Measurements from ENCODE around the gene IFFO2. TPM values are rescaled to one million over a fixed set of nuclear protein-coding genes. Genes with fewer than 3 reads are reported as not detected.

IFFO2 gene
- total and polyA plus RNA-seq, 2 of the 13 experiments (the other 11 are each of a cell fraction or from before 2014, with no cell fraction given): 7.3 to 16.7 TPM

- peak; percentile 56 for TF ChIP-seq TEAD3 (CRISPR knock-in tag; optimal IDR thresholded peaks at IDR 0.05; ENCODE audit: borderline replicate concordance)
- TF ChIP-seq KLF12 (CRISPR knock-in tag; IDR thresholded peaks at IDR 0.05; ENCODE audit: borderline replicate concordance): peak; percentile 94
- peak; percentile 55; the same call in 1 of the 2 replicates for TF ChIP-seq MLXIP (CRISPR knock-in tag; IDR thresholded peaks at IDR 0.05; ENCODE audit: borderline replicate concordance)
- TF ChIP-seq CAMTA2 (CRISPR knock-in tag; IDR thresholded peaks at IDR 0.05; ENCODE audit: borderline replicate concordance): peak; percentile 69; the same call in 1 of the 2 replicates
- peak; percentile 87 for TF ChIP-seq RFXAP (CRISPR knock-in tag; IDR thresholded peaks at IDR 0.05; ENCODE audit: borderline replicate concordance)
- TF ChIP-seq PHF21A (CRISPR knock-in tag; IDR thresholded peaks at IDR 0.05): peak; percentile 98
- TF ChIP-seq IRF2 (CRISPR knock-in tag; IDR thresholded peaks at IDR 0.05): peak; percentile 88
- peak; percentile 86; the same call in 1 of the 2 replicates for TF ChIP-seq ZNF552 (CRISPR knock-in tag; IDR thresholded peaks at IDR 0.05; ENCODE audit: borderline replicate concordance)
- TF ChIP-seq SKI (IDR thresholded peaks at IDR 0.05; ENCODE audit: partially characterized antibody): peak; percentile 88
- TF ChIP-seq CBX5 (CRISPR knock-in tag; IDR thresholded peaks at IDR 0.05; ENCODE audit: borderline replicate concordance): no peak
- peak; percentile 59; the same call in 1 of the 2 replicates for TF ChIP-seq GLI4 (CRISPR knock-in tag; IDR thresholded peaks at IDR 0.05; ENCODE audit: borderline replicate concordance)
- no peak for TF ChIP-seq ZNF784 (CRISPR knock-in tag; IDR thresholded peaks at IDR 0.05; ENCODE audit: borderline replicate concordance)
- TF ChIP-seq YEATS4 (CRISPR knock-in tag; IDR thresholded peaks at IDR 0.05; ENCODE audit: borderline replicate concordance): peak; percentile 92
- peak; percentile 95 for TF ChIP-seq ZBTB7B (CRISPR knock-in tag; IDR thresholded peaks at IDR 0.05)
- TF ChIP-seq DR1 (CRISPR knock-in tag; IDR thresholded peaks at IDR 0.05): peak; percentile 80
- peak; percentile 12; the same call in 1 of the 2 replicates for TF ChIP-seq HOMEZ (CRISPR knock-in tag; IDR thresholded peaks at IDR 0.05; ENCODE audit: low read depth)
- 0 out of 2 replicates have a peak, but pooled peaks have one; percentile 23 for TF ChIP-seq ZBTB33 (CRISPR knock-in tag; IDR thresholded peaks at IDR 0.05)
- TF ChIP-seq ELF3 (CRISPR knock-in tag; IDR thresholded peaks at IDR 0.05): peak; percentile 61; the same call in 1 of the 2 replicates
- peak; percentile 76 for TF ChIP-seq ZNF564 (CRISPR knock-in tag; IDR thresholded peaks at IDR 0.05)
- TF ChIP-seq ZKSCAN1 (IDR thresholded peaks at IDR 0.05; ENCODE audit: low read length): peak; percentile 59; the same call in 1 of the 2 replicates
- no peak for TF ChIP-seq RFX5 (IDR thresholded peaks at IDR 0.05; ENCODE audit: low read depth, low read length)
- peak; percentile 69 for TF ChIP-seq PPARG (CRISPR knock-in tag; conservative IDR thresholded peaks at IDR 0.05)
- no peak; the same call in 1 of the 2 replicates for TF ChIP-seq NFYC (CRISPR knock-in tag; IDR thresholded peaks at IDR 0.05)
Measured at GRCh38 chr1:18948913-18949685, 7.4 kb downstream of the IFFO2 start (continued).
